H9 (cell line): ENCODE measurements around the gene RGP1. TPM values are rescaled to one million over a fixed set of nuclear protein-coding genes. Genes with fewer than 3 reads are reported as not detected.

ENCODE experiments used
- DNase-seq: peaks from one replicate; pipeline ENCODE4 v3.0.0-alpha.2; 2017
- H2AFZ ChIP-seq: one replicate; pipeline ENCODE4 v1.6.1; 2013; ENCODE audit warnings: mild to moderate bottlenecking, low read length, control low read depth, moderate library complexity
- H2AK5ac ChIP-seq: 2 replicates; pipeline ENCODE4 v1.6.1; 2013; ENCODE audit warnings: low read length, control low read depth, mixed read lengths; ENCODE audit not compliant: insufficient read length
- H2BK120ac ChIP-seq: one replicate; pipeline ENCODE4 v1.6.1; 2013; ENCODE audit warnings: low read depth, mild to moderate bottlenecking, low read length, control low read depth, inconsistent platforms; ENCODE audit not compliant: poor library complexity, severe bottlenecking
- H2BK12ac ChIP-seq: 2 replicates; pipeline ENCODE4 v1.6.1; 2013; ENCODE audit warnings: low read length, control low read depth, mixed read lengths, low read depth; ENCODE audit not compliant: insufficient read length
- H2BK15ac ChIP-seq: 2 replicates; pipeline ENCODE4 v1.6.1; 2013; ENCODE audit warnings: low read depth, low read length, control low read depth
- H2BK20ac ChIP-seq: one replicate; pipeline ENCODE4 v1.6.1; 2013; ENCODE audit warnings: low read depth, mild to moderate bottlenecking, low read length, control low read depth, inconsistent platforms; ENCODE audit not compliant: poor library complexity, severe bottlenecking
- H2BK5ac ChIP-seq: 2 replicates; pipeline ENCODE4 v1.6.1; 2013; ENCODE audit warnings: low read length, control low read depth, mixed read lengths; ENCODE audit not compliant: insufficient read length
- H3K14ac ChIP-seq: 2 replicates; pipeline ENCODE4 v1.6.1; 2013; ENCODE audit warnings: low read length, control low read depth; ENCODE audit not compliant: insufficient read depth
- H3K18ac ChIP-seq: 2 replicates; pipeline ENCODE4 v1.6.1; 2013; ENCODE audit warnings: low read depth, mild to moderate bottlenecking, mixed read lengths, low read length, control low read depth; ENCODE audit not compliant: insufficient read length
- H3K23ac ChIP-seq: 2 replicates; pipeline ENCODE4 v1.6.1; 2013; ENCODE audit warnings: low read length, control low read depth, mixed read lengths, low read depth; ENCODE audit not compliant: insufficient read length
- H3K23me2 ChIP-seq: 2 replicates; pipeline ENCODE4 v1.6.1; 2013; ENCODE audit warnings: low read depth, mild to moderate bottlenecking, mixed read lengths, low read length, control low read depth; ENCODE audit not compliant: insufficient read length, poor library complexity, severe bottlenecking
- H3K27ac ChIP-seq: 2 replicates; pipeline ENCODE4 v1.5.1; 2013; ENCODE audit warnings: low read length, control low read depth, mixed read lengths, low read depth; ENCODE audit not compliant: insufficient read length
- H3K27me3 ChIP-seq: 2 replicates; pipeline ENCODE4 v1.6.1; 2013; ENCODE audit warnings: low read length, control low read depth, inconsistent platforms; ENCODE audit not compliant: insufficient read depth
- H3K4ac ChIP-seq: 2 replicates; pipeline ENCODE4 v1.6.1; 2013; ENCODE audit warnings: low read depth, mild to moderate bottlenecking, control low read depth, inconsistent platforms, low read length, moderate library complexity
- H3K4me1 ChIP-seq: 2 replicates; pipeline ENCODE4 v1.6.1; 2013; ENCODE audit warnings: low read length, control low read depth, inconsistent platforms; ENCODE audit not compliant: insufficient read depth
- H3K4me2 ChIP-seq: 2 replicates; pipeline ENCODE4 v1.6.1; 2013; ENCODE audit warnings: low read length, control low read depth, mixed read lengths; ENCODE audit not compliant: insufficient read length, insufficient read depth
- H3K56ac ChIP-seq: 2 replicates; pipeline ENCODE4 v1.6.1; 2013; ENCODE audit warnings: low read depth, mild to moderate bottlenecking, mixed read lengths, low read length, control low read depth; ENCODE audit not compliant: insufficient read length
- H3K79me1 ChIP-seq: 2 replicates; pipeline ENCODE4 v1.6.1; 2013; ENCODE audit warnings: low read depth, mild to moderate bottlenecking, moderate library complexity, low read length, control low read depth, inconsistent platforms; ENCODE audit not compliant: insufficient read depth, poor library complexity, severe bottlenecking
- H3K79me2 ChIP-seq: 2 replicates; pipeline ENCODE4 v1.6.1; 2013; ENCODE audit warnings: low read length, control low read depth, inconsistent platforms; ENCODE audit not compliant: insufficient read depth
- H3K9ac ChIP-seq: 2 replicates; pipeline ENCODE4 v1.6.1; 2013; ENCODE audit warnings: low read length, control low read depth, mixed read lengths; ENCODE audit not compliant: insufficient read length; ENCODE audit errors: extremely low read depth
- H3K9me3 ChIP-seq: one replicate; pipeline ENCODE4 v1.6.1; 2013; ENCODE audit warnings: low read depth, low read length, inconsistent platforms; ENCODE audit not compliant: control insufficient read depth
- H3T11ph ChIP-seq: one replicate; pipeline ENCODE4 v1.6.1; 2013; ENCODE audit warnings: mild to moderate bottlenecking, low read length, control low read depth, inconsistent platforms
- H4K20me1 ChIP-seq: one replicate; pipeline ENCODE4 v1.6.1; 2013; ENCODE audit not compliant: control insufficient read depth, insufficient read length, insufficient read depth
- H4K5ac ChIP-seq: 2 replicates; pipeline ENCODE4 v1.6.1; 2013; ENCODE audit warnings: low read depth, mild to moderate bottlenecking, mixed read lengths, low read length, control low read depth; ENCODE audit not compliant: insufficient read length
- H4K8ac ChIP-seq: replicated peaks from 2 replicates; pipeline ENCODE4 v1.6.1; 2013; ENCODE audit warnings: low read length, control low read depth, mixed read lengths, low read depth; ENCODE audit not compliant: insufficient read length
- H4K91ac ChIP-seq: 2 replicates; pipeline ENCODE4 v1.6.1; 2013; ENCODE audit warnings: low read depth, mild to moderate bottlenecking, moderate library complexity, mixed read lengths, low read length, control low read depth; ENCODE audit not compliant: insufficient read length
- H3K27ac Mint-ChIP-seq, 3 experiments: 2 replicates in 2 of 3; 3 replicates in 1 of 3; pipeline ENCODE4 v1.8.0; 2020 to 2021; ENCODE audit warnings: mixed read lengths in 3 of 3, mild to moderate bottlenecking in 1 of 3, moderate library complexity in 1 of 3
- H3K27me3 Mint-ChIP-seq: 2 replicates; pipeline ENCODE4 v1.8.0; 2021; ENCODE audit warnings: low read depth, mild to moderate bottlenecking, moderate library complexity, mixed read lengths
- H3K36me3 Mint-ChIP-seq, 3 experiments: 2 replicates in 2 of 3; 3 replicates in 1 of 3; pipeline ENCODE4 v1.8.0; 2020 to 2021; ENCODE audit warnings: low read depth in 3 of 3, mixed read lengths in 3 of 3; ENCODE audit not compliant: insufficient read depth in 1 of 3
- H3K4me1 Mint-ChIP-seq, 2 experiments: 2 replicates each; pipeline ENCODE4 v1.8.0; 2020; ENCODE audit warnings: mixed read lengths in 2 of 2
- H3K4me3 Mint-ChIP-seq, 2 experiments: 2 replicates in 1 of 2; 3 replicates in 1 of 2; pipeline ENCODE4 v1.8.0; 2020 to 2021; ENCODE audit warnings: mild to moderate bottlenecking in 2 of 2, mixed read lengths in 2 of 2, moderate library complexity in 1 of 2
- H3K9me3 Mint-ChIP-seq, 2 experiments: 2 replicates in 1 of 2; 3 replicates in 1 of 2; pipeline ENCODE4 v1.8.0; 2020; ENCODE audit warnings: mild to moderate bottlenecking in 2 of 2, mixed read lengths in 2 of 2, moderate library complexity in 1 of 2
- CTCF ChIP-seq: fragments of 200-600 bp; sonication (generic); conservative IDR thresholded peaks from 3 replicates; pipeline ENCODE4 v1.8.0; 2021; ENCODE audit warnings: antibody characterized with exemption, mild to moderate bottlenecking
- WGBS: extraction: QIAGEN DNeasy Blood & Tissue Kit; methylation state at CpG from one replicate; pipeline ENCODE4 v1.1.7; 2013; ENCODE audit warnings: missing lambda C conversion rate, low lambda C conversion rate, mixed read lengths; ENCODE audit not compliant: insufficient read length; ENCODE audit errors: extremely low coverage; 5-methylcytosine and 5-hydroxymethylcytosine counted together
- total RNA-seq: library from RNA; stranded (reverse); gene quantifications from 2 replicates; pipeline ENCODE4 v1.2.1, GENCODE V29; 2021

Gene RGP1
- total RNA-seq, 1 experiment from 2014 or later = 25.7 TPM

DNA sequence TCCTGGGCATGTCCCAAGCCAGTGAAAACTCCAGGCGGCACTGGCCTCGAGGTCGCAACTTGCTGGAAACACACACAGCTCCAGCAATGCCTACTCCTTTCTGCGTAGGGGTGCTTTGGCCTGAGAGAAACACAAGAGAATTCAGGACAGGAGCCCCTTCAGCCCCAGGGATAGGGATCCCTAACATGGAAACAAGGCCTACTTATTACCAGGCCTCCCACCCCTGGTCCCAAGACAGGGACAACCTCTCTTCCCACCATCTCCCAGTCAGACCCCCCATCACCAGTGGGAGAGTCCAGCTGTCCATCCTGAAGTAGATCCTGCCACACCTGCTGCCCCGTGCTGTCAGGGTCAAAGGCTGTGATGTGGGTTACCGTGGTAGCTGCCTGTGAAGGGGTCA, 8.8 kb upstream of the RGP1 start:
- no peak overlapping the region for H2BK15ac ChIP-seq
- H3K23me2 ChIP-seq = no peaks in the 10 kb centered on the region
- H4K8ac ChIP-seq = no peak overlapping the region
- H4K20me1 ChIP-seq = no peaks in the 10 kb centered on the region
- no peaks in the 10 kb centered on the region for H3K79me1 ChIP-seq
- H3T11ph ChIP-seq = no peak overlapping the region
- no peaks in the 10 kb centered on the region; the same call in 1 of the 2 replicates for H3K27me3 Mint-ChIP-seq
- no peak overlapping the region for H3K4ac ChIP-seq
- WGBS = no CpG with 5 or more reads among the region's 6 CpGs
- peaks cover 49 to 97% (median 89%) of the 10 kb centered on the region in 3 experiments for H3K36me3 Mint-ChIP-seq
- H3K9me3 ChIP-seq = no peaks in the 10 kb centered on the region
- no peaks in the 10 kb centered on the region for H3K4me1 Mint-ChIP-seq
- no peak overlapping the region for H2BK120ac ChIP-seq
- H3K4me2 ChIP-seq = no peak overlapping the region
- no peak overlapping the region for H2AK5ac ChIP-seq
- TF ChIP-seq CTCF = no peak
- H3K27ac ChIP-seq = no peak overlapping the region
- no peak for DNase-seq
- no peak overlapping the region for H4K91ac ChIP-seq
- no peak overlapping the region for H2BK12ac ChIP-seq
- H2AFZ ChIP-seq = no peak overlapping the region
- H3K18ac ChIP-seq = no peak overlapping the region
- H3K9me3 Mint-ChIP-seq = no peaks in the 10 kb centered on the region
- no peaks in the 10 kb centered on the region for H3K4me1 ChIP-seq
- H3K56ac ChIP-seq = no peak overlapping the region
- no peak overlapping the region for H2BK20ac ChIP-seq
- no peak overlapping the region for H4K5ac ChIP-seq
- no peak overlapping the region for H3K4me3 Mint-ChIP-seq
- H2BK5ac ChIP-seq = no peak overlapping the region
- no peak overlapping the region for H3K9ac ChIP-seq
- H3K14ac ChIP-seq = no peak overlapping the region
- H3K79me2 ChIP-seq = no peaks in the 10 kb centered on the region
- H3K27ac Mint-ChIP-seq = no peak overlapping the region
- H3K27me3 ChIP-seq = no peaks in the 10 kb centered on the region
- no peak overlapping the region for H3K23ac ChIP-seq
